OCI-LY7 (cell line): Measurements from ENCODE around the gene DNAH7.

Experiments used
- EZH2phosphoT487 ChIP-seq: fragments of 200-600 bp; sonication (generic); IDR thresholded peaks from 2 replicates; pipeline ENCODE4 v1.6.1; 2018; ENCODE audit warnings: low read depth, borderline replicate concordance, mild to moderate bottlenecking, mixed run types, antibody characterized with exemption, low read length, moderate library complexity, mixed read lengths
- TF ChIP-seq, protein P1 (sequence below): fragments of 200-600 bp; sonication (generic); conservative IDR thresholded peaks from 2 replicates; pipeline ENCODE4 v1.5.1; 2014; ENCODE audit warnings: mild to moderate bottlenecking, antibody characterized with exemption, low read length, moderate library complexity, mixed read lengths

DNA sequence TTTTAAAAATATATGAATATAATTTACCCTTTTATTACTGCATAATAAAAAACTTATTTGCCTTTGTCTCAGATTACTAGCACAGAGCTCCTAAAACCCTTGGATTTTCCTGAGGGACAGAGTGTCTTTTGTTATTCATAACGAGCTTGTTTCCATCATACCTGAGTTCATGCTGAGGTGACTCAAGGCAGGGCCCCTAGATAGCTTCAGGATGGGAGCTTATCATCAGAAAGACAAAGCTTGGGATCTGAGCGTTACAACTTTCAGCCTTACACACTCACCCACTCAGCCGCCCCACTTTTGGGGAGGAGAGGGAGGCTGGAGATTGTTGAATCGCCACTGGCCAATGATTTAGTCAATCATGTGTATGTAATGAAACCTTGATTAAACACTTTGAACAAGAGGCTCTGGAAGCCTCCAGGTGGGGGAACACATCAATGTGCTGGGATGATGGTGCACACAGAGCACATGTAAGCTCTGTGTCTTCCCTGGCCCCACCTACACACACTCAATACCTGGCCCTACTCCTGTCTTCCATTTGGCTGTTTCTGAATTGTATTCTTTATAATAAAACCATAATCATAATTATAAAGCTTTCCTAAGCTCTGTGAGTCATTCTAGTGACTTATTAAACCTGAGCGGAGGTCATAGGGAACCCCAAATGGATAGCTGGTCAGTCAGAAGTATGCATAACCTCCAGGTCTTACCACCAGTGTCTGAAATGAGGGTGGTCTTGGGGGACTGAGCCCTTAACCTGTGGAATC lies 28.5 kb upstream of the DNAH7 start:
- TF ChIP-seq, protein P1, sequence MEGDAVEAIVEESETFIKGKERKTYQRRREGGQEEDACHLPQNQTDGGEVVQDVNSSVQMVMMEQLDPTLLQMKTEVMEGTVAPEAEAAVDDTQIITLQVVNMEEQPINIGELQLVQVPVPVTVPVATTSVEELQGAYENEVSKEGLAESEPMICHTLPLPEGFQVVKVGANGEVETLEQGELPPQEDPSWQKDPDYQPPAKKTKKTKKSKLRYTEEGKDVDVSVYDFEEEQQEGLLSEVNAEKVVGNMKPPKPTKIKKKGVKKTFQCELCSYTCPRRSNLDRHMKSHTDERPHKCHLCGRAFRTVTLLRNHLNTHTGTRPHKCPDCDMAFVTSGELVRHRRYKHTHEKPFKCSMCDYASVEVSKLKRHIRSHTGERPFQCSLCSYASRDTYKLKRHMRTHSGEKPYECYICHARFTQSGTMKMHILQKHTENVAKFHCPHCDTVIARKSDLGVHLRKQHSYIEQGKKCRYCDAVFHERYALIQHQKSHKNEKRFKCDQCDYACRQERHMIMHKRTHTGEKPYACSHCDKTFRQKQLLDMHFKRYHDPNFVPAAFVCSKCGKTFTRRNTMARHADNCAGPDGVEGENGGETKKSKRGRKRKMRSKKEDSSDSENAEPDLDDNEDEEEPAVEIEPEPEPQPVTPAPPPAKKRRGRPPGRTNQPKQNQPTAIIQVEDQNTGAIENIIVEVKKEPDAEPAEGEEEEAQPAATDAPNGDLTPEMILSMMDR, result no peak
- no peak for TF ChIP-seq EZH2phosphoT487
